Measurements from ENCODE around the gene H2AZ2.

The H2AZ2 gene

GRCh38 chr7:44819292-44819691 lies 28.6 kb downstream of the H2AZ2 start:
- no peak overlapping the region for H2AFZ ChIP-seq (ENCODE audit: low read depth, low read length)
- H3K27me3 ChIP-seq (ENCODE audit: insufficient read depth, low read length, poor library complexity) = no peaks in the 10 kb centered on the region
- no peak overlapping the region for H3K4me3 ChIP-seq (ENCODE audit: low read depth in 1 of 2, low read length in 2 of 2)
- peaks cover 5% of the 10 kb centered on the region; the same call in 1 of the 2 replicates for H3K36me3 ChIP-seq (ENCODE audit: insufficient read depth, low read length)
- peaks cover 7% of the 10 kb centered on the region; the same call in 1 of the 2 replicates for H4K20me1 ChIP-seq (ENCODE audit: insufficient read depth, low read length)
- ATAC-seq (ENCODE audit: insufficient read depth, low read depth) = no peak
- H3K27ac ChIP-seq (ENCODE audit: low read length) = no peak overlapping the region
- no peaks in the 10 kb centered on the region for H3K9me3 ChIP-seq (ENCODE audit: insufficient read depth, low read length, severe bottlenecking)
- H3K9ac ChIP-seq (ENCODE audit: low read depth, low read length) = no peak overlapping the region
- TF ChIP-seq, protein P1, sequence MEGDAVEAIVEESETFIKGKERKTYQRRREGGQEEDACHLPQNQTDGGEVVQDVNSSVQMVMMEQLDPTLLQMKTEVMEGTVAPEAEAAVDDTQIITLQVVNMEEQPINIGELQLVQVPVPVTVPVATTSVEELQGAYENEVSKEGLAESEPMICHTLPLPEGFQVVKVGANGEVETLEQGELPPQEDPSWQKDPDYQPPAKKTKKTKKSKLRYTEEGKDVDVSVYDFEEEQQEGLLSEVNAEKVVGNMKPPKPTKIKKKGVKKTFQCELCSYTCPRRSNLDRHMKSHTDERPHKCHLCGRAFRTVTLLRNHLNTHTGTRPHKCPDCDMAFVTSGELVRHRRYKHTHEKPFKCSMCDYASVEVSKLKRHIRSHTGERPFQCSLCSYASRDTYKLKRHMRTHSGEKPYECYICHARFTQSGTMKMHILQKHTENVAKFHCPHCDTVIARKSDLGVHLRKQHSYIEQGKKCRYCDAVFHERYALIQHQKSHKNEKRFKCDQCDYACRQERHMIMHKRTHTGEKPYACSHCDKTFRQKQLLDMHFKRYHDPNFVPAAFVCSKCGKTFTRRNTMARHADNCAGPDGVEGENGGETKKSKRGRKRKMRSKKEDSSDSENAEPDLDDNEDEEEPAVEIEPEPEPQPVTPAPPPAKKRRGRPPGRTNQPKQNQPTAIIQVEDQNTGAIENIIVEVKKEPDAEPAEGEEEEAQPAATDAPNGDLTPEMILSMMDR (IDR thresholded peaks at IDR 0.05; ENCODE audit: borderline replicate concordance, extremely low read depth, low read length, poor library complexity, severe bottlenecking) = no peak
- TF ChIP-seq EZH2 (IDR thresholded peaks at IDR 0.05; ENCODE audit: borderline replicate concordance, low read depth, low read length, severe bottlenecking) = no peak
- no peak overlapping the region for H3K4me2 ChIP-seq (ENCODE audit: insufficient read depth, low read length)
- DNase-seq = no peak
- no peaks in the 10 kb centered on the region for H3K4me1 ChIP-seq (ENCODE audit: insufficient read depth, low read length)
- H3K79me2 ChIP-seq (ENCODE audit: insufficient read depth, low read length) = 0 out of 2 replicates have a peak, but pooled peaks cover 2% of the 10 kb centered on the region

DNA sequence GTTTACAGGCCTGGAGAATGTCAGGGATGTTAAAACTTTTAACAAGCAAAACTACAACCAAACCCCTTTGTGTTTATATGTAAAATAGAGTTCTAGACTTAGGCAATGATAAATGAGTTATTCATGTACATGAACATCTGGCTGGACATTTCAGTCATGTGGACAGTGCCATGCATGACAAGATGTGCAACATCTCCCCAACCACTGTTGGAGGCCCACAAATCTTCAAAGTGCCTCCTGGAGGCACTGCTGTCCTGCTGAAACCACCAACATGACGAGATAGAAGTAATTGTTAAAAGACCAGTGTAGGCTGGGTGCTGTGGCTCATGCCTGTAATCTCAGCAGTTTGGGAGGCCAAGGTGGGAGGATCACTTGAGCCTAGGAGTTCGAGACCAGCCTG lies 33.0 kb downstream of the H2AZ2 start:
- Histone ChIP-seq H3K9me3 (ENCODE audit: insufficient read depth, low read length, severe bottlenecking) (no peaks in the 10 kb centered on the region), H4K20me1 (ENCODE audit: insufficient read depth, low read length) (no peaks in the 10 kb centered on the region), H3K27me3 (ENCODE audit: insufficient read depth, low read length, poor library complexity) (no peaks in the 10 kb centered on the region), H3K4me1 (ENCODE audit: insufficient read depth, low read length) (no peaks in the 10 kb centered on the region), H2AFZ (ENCODE audit: low read depth, low read length) (no peak overlapping the region), H3K27ac (ENCODE audit: low read length) (no peak overlapping the region), H3K4me3 (ENCODE audit: low read depth in 1 of 2, low read length in 2 of 2) (no peak overlapping the region), H3K79me2 (ENCODE audit: insufficient read depth, low read length) (no peaks in the 10 kb centered on the region), H3K9ac (ENCODE audit: low read depth, low read length) (no peak overlapping the region), H3K4me2 (ENCODE audit: insufficient read depth, low read length) (no peak overlapping the region), H3K36me3 (ENCODE audit: insufficient read depth, low read length) (no peaks in the 10 kb centered on the region)
- ATAC-seq (ENCODE audit: insufficient read depth, low read depth) = 0 out of 3 replicates have a peak, but pooled peaks have one; percentile 39
- no peak for DNase-seq
- TF ChIP-seq, protein P1 (IDR thresholded peaks at IDR 0.05; ENCODE audit: borderline replicate concordance, extremely low read depth, low read length, poor library complexity, severe bottlenecking) = peak; percentile 30
- no peak for TF ChIP-seq EZH2 (IDR thresholded peaks at IDR 0.05; ENCODE audit: borderline replicate concordance, low read depth, low read length, severe bottlenecking)

- TF ChIP-seq EZH2 (IDR thresholded peaks at IDR 0.05; ENCODE audit: borderline replicate concordance, low read depth, low read length, severe bottlenecking) = no peak
- TF ChIP-seq, protein P1 (IDR thresholded peaks at IDR 0.05; ENCODE audit: borderline replicate concordance, extremely low read depth, low read length, poor library complexity, severe bottlenecking) = no peak
- DNase-seq (no peak), ATAC-seq (ENCODE audit: insufficient read depth, low read depth) (no peak)
- Histone ChIP-seq H3K79me2 (ENCODE audit: insufficient read depth, low read length) (no peaks in the 10 kb centered on the region), H3K27me3 (ENCODE audit: insufficient read depth, low read length, poor library complexity) (no peaks in the 10 kb centered on the region), H3K4me3 (ENCODE audit: low read depth in 1 of 2, low read length in 2 of 2) (no peak overlapping the region), H3K27ac (ENCODE audit: low read length) (no peak overlapping the region), H2AFZ (ENCODE audit: low read depth, low read length) (no peak overlapping the region), H3K9ac (ENCODE audit: low read depth, low read length) (no peak overlapping the region), H3K4me2 (ENCODE audit: insufficient read depth, low read length) (no peak overlapping the region), H3K36me3 (ENCODE audit: insufficient read depth, low read length) (no peaks in the 10 kb centered on the region), H3K9me3 (ENCODE audit: insufficient read depth, low read length, severe bottlenecking) (no peaks in the 10 kb centered on the region), H4K20me1 (ENCODE audit: insufficient read depth, low read length) (no peaks in the 10 kb centered on the region), H3K4me1 (ENCODE audit: insufficient read depth, low read length) (no peaks in the 10 kb centered on the region)
These were observed 36.3 kb downstream of the H2AZ2 start for GRCh38 chr7:44811571-44811970.

- no peaks in the 10 kb centered on the region for H3K4me1 ChIP-seq (ENCODE audit: insufficient read depth, low read length)
- no peaks in the 10 kb centered on the region for H4K20me1 ChIP-seq (ENCODE audit: insufficient read depth, low read length)
- TF ChIP-seq EZH2 (IDR thresholded peaks at IDR 0.05; ENCODE audit: borderline replicate concordance, low read depth, low read length, severe bottlenecking) = no peak
- TF ChIP-seq, protein P1 (IDR thresholded peaks at IDR 0.05; ENCODE audit: borderline replicate concordance, extremely low read depth, low read length, poor library complexity, severe bottlenecking) = no peak
- H3K27ac ChIP-seq (ENCODE audit: low read length) = no peak overlapping the region
- no peaks in the 10 kb centered on the region for H3K9me3 ChIP-seq (ENCODE audit: insufficient read depth, low read length, severe bottlenecking)
- H2AFZ ChIP-seq (ENCODE audit: low read depth, low read length) = no peak overlapping the region
- no peaks in the 10 kb centered on the region for H3K79me2 ChIP-seq (ENCODE audit: insufficient read depth, low read length)
- DNase-seq = no peak
- no peak overlapping the region for H3K4me2 ChIP-seq (ENCODE audit: insufficient read depth, low read length)
- H3K36me3 ChIP-seq (ENCODE audit: insufficient read depth, low read length) = no peaks in the 10 kb centered on the region
- H3K9ac ChIP-seq (ENCODE audit: low read depth, low read length) = no peak overlapping the region
- H3K4me3 ChIP-seq (ENCODE audit: low read depth in 1 of 2, low read length in 2 of 2) = no peak overlapping the region
- no peak for ATAC-seq (ENCODE audit: insufficient read depth, low read depth)
- no peaks in the 10 kb centered on the region for H3K27me3 ChIP-seq (ENCODE audit: insufficient read depth, low read length, poor library complexity)
These were observed 36.8 kb downstream of the H2AZ2 start for GRCh38 chr7:44811093-44811492.

All from DND-41 (cell line).